ENCODE data around the gene PSRC1. TPM values are rescaled to one million over a fixed set of nuclear protein-coding genes. Genes with fewer than 3 reads are reported as not detected.
A peak's percentile ranks its signal among the peaks of the same experiment; 100 is the strongest.

Gene PSRC1
- total and polyA plus RNA-seq, 2 of the 8 experiments (the other 6 are each of a cell fraction or from before 2014, with no cell fraction given): 56.1 to 67.3 TPM

DNA sequence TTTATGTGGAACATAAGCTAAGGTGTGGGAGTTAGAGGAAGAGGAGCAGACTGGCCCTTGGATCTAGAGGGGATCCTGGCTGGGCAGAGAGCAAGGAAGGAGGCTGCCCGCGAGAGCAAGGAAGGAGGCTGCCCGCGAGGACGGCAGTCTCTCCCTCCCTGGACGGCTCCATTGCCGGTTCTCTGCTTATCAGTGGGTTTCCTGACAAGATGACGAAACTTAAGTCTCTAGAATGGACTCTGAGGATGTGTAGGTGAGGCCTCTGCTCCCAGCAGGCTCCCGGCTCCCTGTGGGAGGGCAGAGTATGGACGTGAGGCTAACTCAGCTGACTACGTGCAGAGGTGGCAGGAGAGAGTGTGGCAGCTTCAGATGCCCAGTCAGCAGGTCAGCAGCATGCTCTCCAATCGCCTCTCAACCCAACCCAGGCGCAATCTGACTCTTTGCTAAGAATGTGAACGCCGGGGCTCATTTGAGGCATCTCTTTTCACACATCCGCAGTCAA is 17.8 kb upstream of the PSRC1 start:
- no peak overlapping the region for H2BK12ac ChIP-seq (ENCODE audit: low read depth, low read length)
- H4K5ac ChIP-seq (ENCODE audit: insufficient read length, low read depth, low read length): no peak overlapping the region
- H3K56ac ChIP-seq (replicated peaks; ENCODE audit: insufficient read length, low read depth, low read length): no peak overlapping the region
- no peaks in the 10 kb centered on the region for H3K79me2 ChIP-seq (ENCODE audit: control insufficient read depth in 1 of 2, insufficient read depth in 2 of 2, low read length in 2 of 2)
- H3K79me1 ChIP-seq (ENCODE audit: low read depth, low read length): no peaks in the 10 kb centered on the region
- no peak overlapping the region for H2BK5ac ChIP-seq (ENCODE audit: low read depth, low read length)
- no peak overlapping the region for H4K91ac ChIP-seq (replicated peaks; ENCODE audit: insufficient read length, low read length)
- no peak overlapping the region for H3K14ac ChIP-seq (ENCODE audit: insufficient read length)
- H3K9ac ChIP-seq (replicated peaks in 1 of 4; ENCODE audit: extremely low read depth in 1 of 4, low read depth in 3 of 4, low read length in 3 of 4): no peak overlapping the region
- H3K4me1 ChIP-seq (replicated peaks in 1 of 4; ENCODE audit: control insufficient read depth in 3 of 4, insufficient read depth in 4 of 4, low read length in 3 of 4): peaks cover 0 to 4% (median 0%) of the 10 kb centered on the region in 4 experiments; a peak in 1 of 7 replicates
- no peak overlapping the region for H2BK15ac ChIP-seq (ENCODE audit: low read length)
- H3K9me3 ChIP-seq (ENCODE audit: insufficient read depth in 2 of 2, low read depth in 1 of 2, low read length in 1 of 2): no peaks in the 10 kb centered on the region
- H3K23ac ChIP-seq (ENCODE audit: insufficient read length): no peak overlapping the region
- DNase-seq (ENCODE audit: low read depth in 1 of 2, low spot score in 2 of 2) (no peak), FAIRE-seq (no peak)
- H3K4ac ChIP-seq (replicated peaks; ENCODE audit: insufficient read length, low read depth, low read length): no peak overlapping the region
- no peak overlapping the region for H3K4me2 ChIP-seq (ENCODE audit: insufficient read depth in 1 of 2, low read depth in 2 of 2, low read length in 2 of 2)
- no peak overlapping the region for H2AK5ac ChIP-seq (ENCODE audit: low read depth, low read length)
- H4K8ac ChIP-seq (ENCODE audit: extremely low read depth, insufficient read depth, low read length): no peak overlapping the region
- H3K23me2 ChIP-seq (ENCODE audit: low read depth, low read length): peaks cover 3% of the 10 kb centered on the region; the same call in 1 of the 2 replicates
- ChIA-PET CTCF (ENCODE audit: partially characterized antibody) (interaction anchor here (0.7 kb wide), 1 partner anchor 32 kb away, joined by 3 read pairs; no protein-coding TSS in a partner anchor), POLR2A (ENCODE audit: partially characterized antibody) (interaction anchor here (1.4 kb wide), 1 partner anchor 18 kb away, joined by 4 read pairs; the partner anchor contains the start of gene PSRC1)
- H2BK20ac ChIP-seq (ENCODE audit: low read length): no peak overlapping the region
- H3K36me3 ChIP-seq (ENCODE audit: control insufficient read depth in 2 of 4, insufficient read depth in 4 of 4, low read length in 3 of 4): no peaks in the 10 kb centered on the region
- H4K20me1 ChIP-seq (replicated peaks in 1 of 2; ENCODE audit: control insufficient read depth in 1 of 2, insufficient read depth in 2 of 2, low read length in 2 of 2): peaks cover 0 to 2% of the 10 kb centered on the region in 2 experiments
- H2AFZ ChIP-seq (ENCODE audit: low read length): peak overlapping the region; percentile 89; the same call in 1 of the 2 replicates
- WGBS, 2 experiments (ENCODE audit: extremely low coverage in 1 of 2, insufficient coverage in 1 of 2, insufficient read length in 1 of 2, insufficient replicate concordance in 2 of 2, low coverage in 1 of 2, low lambda C conversion rate in 2 of 2, missing lambda C conversion rate in 1 of 2): 81% methylated on average over 12 of the region's 16 CpGs; no CpG with 5 or more reads in 1 of the 2 experiments
- H3K27ac ChIP-seq (ENCODE audit: low read depth, low read length): no peak overlapping the region
- no peaks in the 10 kb centered on the region; a peak in 1 of 7 replicates for H3K27me3 ChIP-seq (replicated peaks in 1 of 4; ENCODE audit: control insufficient read depth in 3 of 4, extremely low read depth in 1 of 4, insufficient read depth in 3 of 4, low read length in 3 of 4)
- TF ChIP-seq POU5F1 (IDR thresholded peaks at IDR 0.05; ENCODE audit: low read depth, low read length) (no peak), SP4 (IDR thresholded peaks at IDR 0.05; ENCODE audit: low read length) (no peak), JUN (IDR thresholded peaks at IDR 0.05; ENCODE audit: low read depth, low read length) (no peak)
- H3K4me3 ChIP-seq (ENCODE audit: extremely low read depth in 1 of 4, insufficient read depth in 2 of 4, low read depth in 3 of 4, low read length in 4 of 4): no peak overlapping the region
- no peak overlapping the region for H3K18ac ChIP-seq (ENCODE audit: extremely low read depth, low read length)
- no peak overlapping the region for H2BK120ac ChIP-seq (replicated peaks; ENCODE audit: low read depth, low read length)
